ENCODE results near the gene ARMH3. TPM values are rescaled to one million over a fixed set of nuclear protein-coding genes. Genes with fewer than 3 reads are reported as not detected.

Gene ARMH3
- total and polyA plus RNA-seq, 8 donors = 7.5 to 15.8 (median 10.7) TPM

DNA sequence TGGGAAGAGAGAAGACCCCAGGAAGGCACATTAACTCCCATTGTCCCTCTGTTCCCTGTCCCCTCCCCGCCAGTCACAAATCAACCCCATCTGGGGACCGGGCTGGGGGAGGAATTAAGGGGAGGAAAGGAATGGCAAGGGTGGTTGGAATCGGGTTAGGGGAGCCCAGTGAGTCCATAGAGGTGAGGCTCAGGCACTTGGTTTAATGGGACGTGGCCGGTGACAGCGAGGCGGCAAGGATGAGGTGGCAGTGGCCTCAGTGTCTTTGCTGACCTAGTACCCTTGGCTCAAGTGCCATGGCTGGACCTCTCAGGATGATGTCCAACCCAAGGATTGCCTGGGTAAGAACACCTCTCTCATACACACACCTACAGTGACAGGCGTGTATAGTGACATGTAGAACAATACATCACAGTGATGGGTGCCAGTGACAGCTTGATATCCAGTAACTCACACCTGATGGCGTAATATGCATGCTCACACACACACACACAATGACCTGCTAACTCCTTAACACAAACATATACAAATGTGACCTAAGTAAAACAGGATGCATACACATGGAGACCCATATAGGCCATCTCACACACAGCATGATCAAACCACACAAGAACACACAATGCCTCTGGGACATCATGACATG lies 224.7 kb downstream of the ARMH3 start:
- DNase-seq (no peak), ATAC-seq (no peak)

GRCh38 chr10:101830322-101831168 lies 225.4 kb downstream of the ARMH3 start:
- peak; percentile 88 to 96 (median 91) for DNase-seq
- H3K4me3 ChIP-seq = peak overlapping the region; percentile 22 to 56 (median 50)
- 1 to 2% methylated on average over 54 to 56 of the region's 56 CpGs for WGBS, 2 donors
- ATAC-seq = peak; percentile 85 to 91 (median 90)
- H3K27ac ChIP-seq = peak overlapping the region; percentile 27 to 60 (median 48)
- H3K27me3 ChIP-seq = no peaks in the 10 kb centered on the region
- H3K9me3 ChIP-seq = no peaks in the 10 kb centered on the region
- H3K36me3 ChIP-seq = no peaks in the 10 kb centered on the region
- FAIRE-seq = no peak
- no peak for TF ChIP-seq CTCF (IDR thresholded peaks at IDR 0.05)
- H3K4me1 ChIP-seq = peaks cover 0 to 8% (median 0%) of the 10 kb centered on the region in 3 donors
- intact Hi-C loops (cut with DNase I) = loop anchor here in 1 of 3 donors (10.0 kb wide), 1 partner anchor 184 kb away; no protein-coding TSS in a partner anchor

More for the DNA sequence above, 224.7 kb downstream of the ARMH3 start:
- Histone ChIP-seq H3K4me3 (peak overlapping the region in 3 of 4 donors; percentile 22 to 56 (median 45)), H3K27me3 (no peaks in the 10 kb centered on the region), H3K9me3 (no peaks in the 10 kb centered on the region), H3K36me3 (no peaks in the 10 kb centered on the region), H3K27ac (peak overlapping the region in 3 of 4 donors; percentile 42 to 60 (median 54)), H3K4me1 (peaks cover 0 to 8% (median 0%) of the 10 kb centered on the region in 3 donors)
- intact Hi-C loops (cut with DNase I) = loop anchor here in 1 of 3 donors (10.0 kb wide), 1 partner anchor 184 kb away; no protein-coding TSS in a partner anchor
- WGBS, 2 donors = 64% methylated on average over 9 of the region's 9 CpGs
- no peak for TF ChIP-seq CTCF (IDR thresholded peaks at IDR 0.05)
- FAIRE-seq = no peak

DNA sequence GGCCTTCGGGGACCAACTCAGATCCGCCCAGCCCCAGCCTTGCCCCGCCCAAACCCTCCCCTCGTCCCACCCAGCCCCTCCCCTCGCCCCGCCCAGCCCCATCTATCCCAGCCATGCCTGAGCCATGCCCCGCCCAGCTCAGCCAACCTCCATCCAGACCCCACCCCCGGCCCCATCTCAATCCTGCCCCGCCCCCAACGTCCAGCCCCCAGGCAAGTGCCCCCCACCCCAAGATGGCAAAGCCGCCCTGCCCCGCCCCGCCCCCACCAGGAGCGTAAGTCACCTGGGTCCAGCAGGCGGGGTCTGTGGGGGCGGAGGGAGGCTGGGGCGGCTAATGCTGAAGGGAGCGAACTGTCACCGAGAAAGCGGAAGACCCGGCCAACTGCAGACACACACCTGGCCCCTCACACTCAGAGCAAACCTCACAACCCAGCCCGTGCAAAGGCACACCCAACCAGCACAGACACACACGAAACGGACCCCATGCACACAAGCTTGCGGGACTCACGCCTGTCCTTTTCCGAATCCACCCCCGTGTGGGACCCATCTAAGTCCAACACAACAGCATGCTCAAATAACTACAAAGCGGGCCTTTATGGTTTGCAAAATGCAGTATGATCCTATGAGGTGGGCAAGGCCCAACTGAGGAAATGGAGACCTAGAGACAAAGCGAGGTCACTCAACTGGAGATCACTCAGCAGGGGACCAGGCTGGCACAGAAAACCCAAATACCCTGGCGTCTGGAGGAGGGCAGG lies 226.2 kb downstream of the ARMH3 start:
- no peaks in the 10 kb centered on the region for H3K27me3 ChIP-seq
- peak overlapping the region in 2 of 4 donors; percentile 45 to 56 for H3K4me3 ChIP-seq
- TF ChIP-seq CTCF (IDR thresholded peaks at IDR 0.05) = no peak
- peak overlapping the region; percentile 13 to 60 (median 34) for H3K27ac ChIP-seq
- FAIRE-seq (no peak), ATAC-seq (peak in 2 of 4 donors; percentile 3 to 6), DNase-seq (peak in 4 of 6 donors; percentile 15 to 78 (median 58))
- intact Hi-C loops (cut with DNase I) = loop anchor here in 1 of 3 donors (10.0 kb wide), 1 partner anchor 185 kb away; no protein-coding TSS in a partner anchor
- WGBS, 2 donors = 35 to 39% methylated on average over 20 to 31 of the region's 31 CpGs
- peaks cover 0 to 8% (median 0%) of the 10 kb centered on the region in 3 donors for H3K4me1 ChIP-seq
- H3K9me3 ChIP-seq = no peaks in the 10 kb centered on the region
- no peaks in the 10 kb centered on the region for H3K36me3 ChIP-seq

DNA sequence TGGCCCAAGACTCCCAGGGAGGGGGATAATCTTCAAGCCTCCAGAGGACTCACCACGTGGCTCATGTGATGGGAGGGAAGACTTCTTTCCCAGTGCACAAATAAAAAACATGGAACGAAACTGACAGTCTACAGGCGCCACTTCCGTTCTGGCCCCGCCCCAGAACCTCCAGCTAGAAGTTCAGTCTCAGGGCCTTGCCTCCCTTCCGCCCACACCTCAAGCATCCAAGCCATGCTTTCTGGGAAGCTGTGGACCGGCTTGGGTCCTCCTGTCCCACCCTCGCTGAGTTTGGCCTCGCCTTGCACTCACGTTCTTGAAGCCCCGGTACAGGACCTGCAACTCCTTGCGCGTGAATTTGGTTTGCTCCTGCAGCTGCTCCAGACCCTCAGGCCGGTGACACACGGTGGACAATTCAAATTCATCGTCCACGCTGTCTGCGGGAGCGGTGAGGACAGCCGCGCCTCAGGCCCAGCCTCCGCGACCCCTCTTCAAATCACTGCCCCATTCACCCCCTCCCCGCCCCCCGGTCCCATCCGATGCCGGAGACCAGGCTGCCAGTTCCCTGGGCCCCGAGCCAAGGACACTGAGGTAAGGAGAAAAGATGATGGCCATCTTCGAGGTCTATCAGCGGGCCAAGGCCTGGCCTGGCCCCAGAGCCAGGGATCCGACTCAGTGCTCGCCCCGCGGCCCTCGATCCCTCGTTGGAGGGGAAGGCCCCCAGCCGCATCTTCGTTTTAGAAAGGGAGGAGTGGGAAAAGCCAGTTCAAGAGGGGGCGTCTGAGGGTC lies 227.0 kb downstream of the ARMH3 start:
- no peaks in the 10 kb centered on the region for H3K36me3 ChIP-seq
- peaks cover 0 to 8% (median 0%) of the 10 kb centered on the region in 3 donors for H3K4me1 ChIP-seq
- no peak overlapping the region for H3K4me3 ChIP-seq
- TF ChIP-seq CTCF (IDR thresholded peaks at IDR 0.05) = no peak
- WGBS, 2 donors = 60 to 65% methylated on average over 38 to 39 of the region's 39 CpGs
- no peaks in the 10 kb centered on the region for H3K9me3 ChIP-seq
- intact Hi-C loops (cut with DNase I) = no loop called here
- DNase-seq (peak in 3 of 6 donors; percentile 41 to 81 (median 58)), ATAC-seq (no peak), FAIRE-seq (no peak)
- H3K27ac ChIP-seq = no peak overlapping the region
- H3K27me3 ChIP-seq = no peaks in the 10 kb centered on the region
